ENCODE data around the gene VPS18.
A peak's percentile ranks its signal among the peaks of the same experiment; 100 is the strongest.

The VPS18 gene

GRCh38 chr15:40867199-40867598 is 27.1 kb upstream of the VPS18 start:
- no peak for DNase-seq

GRCh38 chr15:40869686-40870085 is 24.6 kb upstream of the VPS18 start:
- no peak for DNase-seq

- no peak for DNase-seq
These were observed 23.5 kb upstream of the VPS18 start for GRCh38 chr15:40870716-40871115.

- DNase-seq = no peak
These were observed 22.3 kb upstream of the VPS18 start for GRCh38 chr15:40871749-40872617.

- peak in 1 of 56 donors; percentile 9 for DNase-seq
These were observed 21.2 kb upstream of the VPS18 start for GRCh38 chr15:40872791-40873693.

GRCh38 chr15:40873694-40874561 is 20.3 kb upstream of the VPS18 start, which contains the start of gene RHOV:
RHOV (minus strand) TSS chr15:40874234; CDS start chr15:40874139, 95 bp downstream.
- peak in 24 of 56 donors; percentile 2 to 39 (median 18) for DNase-seq

- no peak for DNase-seq
These were observed 18.1 kb upstream of the VPS18 start for GRCh38 chr15:40875991-40876730.

GRCh38 chr15:40877694-40878093 is 16.6 kb upstream of the VPS18 start:
- DNase-seq = no peak

- no peak for DNase-seq
These were observed 15.5 kb upstream of the VPS18 start for GRCh38 chr15:40878785-40879184.

- DNase-seq = no peak
These were observed 14.6 kb upstream of the VPS18 start for GRCh38 chr15:40879609-40880008.

GRCh38 chr15:40881351-40881750 is 12.9 kb upstream of the VPS18 start:
- DNase-seq = no peak

- DNase-seq = no peak
These were observed 7.7 kb upstream of the VPS18 start for GRCh38 chr15:40886586-40886985.

- no peak for DNase-seq
These were observed 5.1 kb upstream of the VPS18 start for GRCh38 chr15:40889112-40889511.

- DNase-seq = no peak
These were observed 3.1 kb upstream of the VPS18 start for GRCh38 chr15:40891138-40891537.

GRCh38 chr15:40891810-40892446 is 2.3 kb upstream of the VPS18 start:
- DNase-seq = peak in 16 of 56 donors; percentile 2 to 49 (median 15)

- no peak for DNase-seq
These were observed 1.7 kb upstream of the VPS18 start for GRCh38 chr15:40892447-40893012.

- DNase-seq = no peak
These were observed 1.1 kb upstream of the VPS18 start for GRCh38 chr15:40893019-40893670.

GRCh38 chr15:40894681-40895448 is 615 bp downstream of the VPS18 start:
- DNase-seq = peak in 18 of 56 donors; percentile 21 to 63 (median 49)

Data from amygdala (tissue), 56 donors.